HG03354 (cell line): ENCODE results near the gene TNFRSF12A.

ENCODE experiments used
- ATAC-seq: cut with Tn5 transposase; IDR thresholded peaks from one replicate; pipeline ENCODE4 v1.9.1; 2021; ENCODE audit warnings: mild to moderate bottlenecking; ENCODE audit not compliant: unreplicated experiment, poor library complexity, severe bottlenecking

TNFRSF12A gene

GRCh38 chr16:2985462-2985861, 34.7 kb upstream of the TNFRSF12A start:
- no peak for ATAC-seq

GRCh38 chr16:2985893-2986355, 34.2 kb upstream of the TNFRSF12A start:
- no peak for ATAC-seq

GRCh38 chr16:2986623-2987188, 33.5 kb upstream of the TNFRSF12A start:
- ATAC-seq, result no peak

GRCh38 chr16:2987286-2987685, 32.9 kb upstream of the TNFRSF12A start:
- ATAC-seq, result no peak

- ATAC-seq, result no peak
These were observed 32.3 kb upstream of the TNFRSF12A start for GRCh38 chr16:2987833-2988232.

GRCh38 chr16:2988590-2989099, 31.5 kb upstream of the TNFRSF12A start:
- no peak for ATAC-seq

- no peak for ATAC-seq
These were observed 29.3 kb upstream of the TNFRSF12A start for GRCh38 chr16:2990891-2991290.

GRCh38 chr16:2991566-2992261, 28.5 kb upstream of the TNFRSF12A start:
- no peak for ATAC-seq

- ATAC-seq, result no peak
These were observed 27.6 kb upstream of the TNFRSF12A start for GRCh38 chr16:2992383-2993081.

- ATAC-seq, result no peak
These were observed 23.9 kb upstream of the TNFRSF12A start for GRCh38 chr16:2996298-2996697.

- ATAC-seq, result no peak
These were observed 20.2 kb upstream of the TNFRSF12A start for GRCh38 chr16:2999929-3000328.

GRCh38 chr16:3000540-3000939, 19.6 kb upstream of the TNFRSF12A start:
- no peak for ATAC-seq

- ATAC-seq, result no peak
These were observed 18.9 kb upstream of the TNFRSF12A start for GRCh38 chr16:3001316-3001715.

GRCh38 chr16:3003582-3004270, 16.4 kb upstream of the TNFRSF12A start:
- ATAC-seq, result peak; percentile 90

GRCh38 chr16:3004319-3004718, 15.8 kb upstream of the TNFRSF12A start:
- ATAC-seq, result peak; percentile 12

GRCh38 chr16:3004781-3005284, 15.3 kb upstream of the TNFRSF12A start:
- ATAC-seq, result no peak

GRCh38 chr16:3007059-3007956, 12.9 kb upstream of the TNFRSF12A start:
- ATAC-seq, result no peak

- no peak for ATAC-seq
These were observed 12.0 kb upstream of the TNFRSF12A start for GRCh38 chr16:3007957-3008689.
